SK-N-SH treated with all-trans-retinoic acid at 6 μM for 48 hours (cell line): Measurements from ENCODE around the gene OSBP.

Experiments used
- ATAC-seq: fragments of 200-7000 bp; cut with Tn5 transposase; 3 replicates; pipeline ENCODE4 v1.9.1; 2020; ENCODE audit warnings: mild to moderate bottlenecking, moderate library complexity
- ARNTL ChIP-seq: fragments of 450-650 bp; formaldehyde crosslinking; IDR thresholded peaks from 2 replicates; pipeline ENCODE4 v1.5.0; 2020; ENCODE audit warnings: low read depth, mild to moderate bottlenecking, moderate library complexity, borderline replicate concordance
- BACH2 ChIP-seq: fragments of 250-450 bp; sonication (Bioruptor Pico); IDR thresholded peaks from 2 replicates; pipeline ENCODE4 v1.9.0; 2021; ENCODE audit warnings: mild to moderate bottlenecking, borderline replicate concordance
- CSDC2 ChIP-seq: fragments of 250-450 bp; sonication (Bioruptor Pico); IDR thresholded peaks from 2 replicates; pipeline ENCODE4 v1.5.0; 2020; ENCODE audit warnings: mild to moderate bottlenecking, moderate library complexity
- CSRNP3 ChIP-seq: fragments of 250-450 bp; sonication (Bioruptor Pico); IDR thresholded peaks from 2 replicates; pipeline ENCODE4 v1.5.1; 2021; ENCODE audit warnings: mild to moderate bottlenecking, moderate library complexity
- ESRRG ChIP-seq: fragments of 250-450 bp; sonication (Bioruptor Pico); IDR thresholded peaks from 2 replicates; pipeline ENCODE4 v1.6.1; 2021; ENCODE audit warnings: mild to moderate bottlenecking
- GLIS3 ChIP-seq: fragments of 250-450 bp; sonication (Bioruptor Pico); IDR thresholded peaks from 2 replicates; pipeline ENCODE4 v1.5.0; 2020; ENCODE audit warnings: mild to moderate bottlenecking, moderate library complexity
- ISL1 ChIP-seq: fragments of 250-450 bp; sonication (Bioruptor Pico); IDR thresholded peaks from 2 replicates; pipeline ENCODE4 v2.1.2; 2022; ENCODE audit warnings: mild to moderate bottlenecking, moderate library complexity
- OSR1 ChIP-seq: fragments of 250-450 bp; sonication (Bioruptor Pico); IDR thresholded peaks from 2 replicates; pipeline ENCODE4 v1.8.0; 2022; ENCODE audit warnings: moderate library complexity, mild to moderate bottlenecking, inconsistent platforms
- PATZ1 ChIP-seq: fragments of 250-450 bp; sonication (Bioruptor Pico); IDR thresholded peaks from 2 replicates; pipeline ENCODE4 v1.8.0; 2020; ENCODE audit warnings: mild to moderate bottlenecking, moderate library complexity, borderline replicate concordance
- PPARA ChIP-seq: fragments of 250-450 bp; sonication (Bioruptor Pico); IDR thresholded peaks from 2 replicates; pipeline ENCODE4 v1.5.0; 2020; ENCODE audit warnings: mild to moderate bottlenecking, borderline replicate concordance
- RARB ChIP-seq: fragments of 250-450 bp; sonication (Bioruptor Pico); IDR thresholded peaks from 2 replicates; pipeline ENCODE4 v1.8.0; 2021; ENCODE audit warnings: mild to moderate bottlenecking, moderate library complexity
- SNAI2 ChIP-seq: fragments of 250-450 bp; sonication (Bioruptor Pico); IDR thresholded peaks from 2 replicates; pipeline ENCODE4 v1.5.0; 2020; ENCODE audit warnings: mild to moderate bottlenecking, moderate library complexity
- TCF4 ChIP-seq: fragments of 250-450 bp; sonication (Bioruptor Pico); IDR thresholded peaks from 2 replicates; pipeline ENCODE4 v1.8.0; 2021; ENCODE audit warnings: mild to moderate bottlenecking, moderate library complexity, borderline replicate concordance
- TOX ChIP-seq: fragments of 250-450 bp; sonication (Bioruptor Pico); IDR thresholded peaks from 2 replicates; pipeline ENCODE4 v1.8.0; 2021; ENCODE audit warnings: mild to moderate bottlenecking, moderate library complexity, borderline replicate concordance
- TSHZ2 ChIP-seq: fragments of 250-450 bp; sonication (Bioruptor Pico); IDR thresholded peaks from 2 replicates; pipeline ENCODE4 v1.5.0; 2020; ENCODE audit warnings: mild to moderate bottlenecking, moderate library complexity
- ZC3H10 ChIP-seq: fragments of 250-450 bp; sonication (Bioruptor Pico); IDR thresholded peaks from 2 replicates; pipeline ENCODE4 v1.5.1; 2021; ENCODE audit warnings: mild to moderate bottlenecking, moderate library complexity
- ZFP3 ChIP-seq: fragments of 250-450 bp; sonication (Bioruptor Pico); IDR thresholded peaks from 2 replicates; pipeline ENCODE4 v1.5.0; 2020; ENCODE audit warnings: mild to moderate bottlenecking, moderate library complexity
- ZFP30 ChIP-seq: fragments of 450-650 bp; formaldehyde crosslinking; IDR thresholded peaks from 2 replicates; pipeline ENCODE4 v1.5.0; 2022; ENCODE audit warnings: mild to moderate bottlenecking, moderate library complexity
- ZNF565 ChIP-seq: fragments of 450-650 bp; formaldehyde crosslinking; conservative IDR thresholded peaks from 2 replicates; pipeline ENCODE4 v1.5.0; 2020; ENCODE audit warnings: low read depth, mild to moderate bottlenecking, moderate library complexity
- ZNF70 ChIP-seq: fragments of 450-650 bp; formaldehyde crosslinking; IDR thresholded peaks from 2 replicates; pipeline ENCODE4 v1.5.0; 2020; ENCODE audit warnings: mild to moderate bottlenecking, moderate library complexity
- TF ChIP-seq, protein P1 (sequence below): fragments of 250-450 bp; sonication (Bioruptor Pico); IDR thresholded peaks from 2 replicates; pipeline ENCODE4 v1.8.0; 2021; ENCODE audit warnings: low read depth, mild to moderate bottlenecking, moderate library complexity, borderline replicate concordance
- TF ChIP-seq, protein P2 (sequence below): fragments of 250-450 bp; sonication (Bioruptor Pico); IDR thresholded peaks from 2 replicates; pipeline ENCODE4 v1.5.1; 2020; ENCODE audit warnings: low read depth, mild to moderate bottlenecking, moderate library complexity

Gene OSBP

DNA sequence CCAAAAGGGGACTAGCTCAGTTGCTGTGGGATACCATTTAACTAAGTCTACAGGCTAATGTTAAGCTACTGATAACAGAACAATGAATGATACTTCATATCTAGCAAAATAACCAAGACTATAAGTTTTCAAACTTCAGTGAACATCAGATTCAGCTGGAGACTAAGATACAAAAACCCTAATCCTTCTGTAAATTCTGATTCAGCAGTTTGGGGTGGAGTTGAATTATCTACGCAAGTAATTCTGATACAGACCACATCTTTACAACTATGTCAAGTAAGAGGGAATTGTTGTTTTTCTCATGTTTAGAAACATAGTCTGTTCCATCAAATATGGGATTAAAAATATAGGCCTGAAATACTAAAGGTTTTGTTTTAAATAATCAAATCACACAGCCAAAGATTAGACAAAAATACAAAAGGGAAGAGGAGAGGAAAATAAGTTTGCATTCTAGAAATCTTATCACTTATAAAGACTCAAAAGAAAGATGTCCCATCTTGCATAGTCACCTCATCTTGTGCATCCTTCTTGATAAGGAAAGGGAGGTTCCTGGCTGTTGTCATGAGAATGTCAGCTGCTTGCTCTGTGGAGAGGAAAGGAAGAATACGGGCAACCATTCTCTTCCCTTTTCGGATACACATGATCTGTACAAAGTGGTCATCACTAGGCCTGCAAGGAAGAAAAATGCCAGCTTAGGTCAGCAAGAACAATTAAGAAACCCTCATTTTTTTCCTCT is 31.8 kb upstream of the OSBP start:
- TF ChIP-seq ZNF565 (CRISPR knock-in tag): no peak
- TF ChIP-seq, protein P1, sequence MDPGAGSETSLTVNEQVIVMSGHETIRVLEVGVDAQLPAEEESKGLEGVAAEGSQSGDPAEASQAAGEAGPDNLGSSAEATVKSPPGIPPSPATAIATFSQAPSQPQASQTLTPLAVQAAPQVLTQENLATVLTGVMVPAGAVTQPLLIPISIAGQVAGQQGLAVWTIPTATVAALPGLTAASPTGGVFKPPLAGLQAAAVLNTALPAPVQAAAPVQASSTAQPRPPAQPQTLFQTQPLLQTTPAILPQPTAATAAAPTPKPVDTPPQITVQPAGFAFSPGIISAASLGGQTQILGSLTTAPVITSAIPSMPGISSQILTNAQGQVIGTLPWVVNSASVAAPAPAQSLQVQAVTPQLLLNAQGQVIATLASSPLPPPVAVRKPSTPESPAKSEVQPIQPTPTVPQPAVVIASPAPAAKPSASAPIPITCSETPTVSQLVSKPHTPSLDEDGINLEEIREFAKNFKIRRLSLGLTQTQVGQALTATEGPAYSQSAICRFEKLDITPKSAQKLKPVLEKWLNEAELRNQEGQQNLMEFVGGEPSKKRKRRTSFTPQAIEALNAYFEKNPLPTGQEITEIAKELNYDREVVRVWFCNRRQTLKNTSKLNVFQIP (CRISPR knock-in tag): no peak
- TF ChIP-seq, protein P2, sequence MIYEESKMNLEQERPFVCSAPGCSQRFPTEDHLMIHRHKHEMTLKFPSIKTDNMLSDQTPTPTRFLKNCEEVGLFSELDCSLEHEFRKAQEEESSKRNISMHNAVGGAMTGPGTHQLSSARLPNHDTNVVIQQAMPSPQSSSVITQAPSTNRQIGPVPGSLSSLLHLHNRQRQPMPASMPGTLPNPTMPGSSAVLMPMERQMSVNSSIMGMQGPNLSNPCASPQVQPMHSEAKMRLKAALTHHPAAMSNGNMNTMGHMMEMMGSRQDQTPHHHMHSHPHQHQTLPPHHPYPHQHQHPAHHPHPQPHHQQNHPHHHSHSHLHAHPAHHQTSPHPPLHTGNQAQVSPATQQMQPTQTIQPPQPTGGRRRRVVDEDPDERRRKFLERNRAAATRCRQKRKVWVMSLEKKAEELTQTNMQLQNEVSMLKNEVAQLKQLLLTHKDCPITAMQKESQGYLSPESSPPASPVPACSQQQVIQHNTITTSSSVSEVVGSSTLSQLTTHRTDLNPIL (CRISPR knock-in tag): no peak
- no peak for TF ChIP-seq BACH2
- TF ChIP-seq ESRRG: no peak
- TF ChIP-seq CSDC2 (CRISPR knock-in tag): no peak
- TF ChIP-seq PATZ1: no peak
- no peak for TF ChIP-seq CSRNP3 (CRISPR knock-in tag)
- TF ChIP-seq SNAI2 (CRISPR knock-in tag): no peak
- no peak for TF ChIP-seq ZFP3 (CRISPR knock-in tag)
- TF ChIP-seq RARB (CRISPR knock-in tag): no peak
- no peak for TF ChIP-seq ZC3H10 (CRISPR knock-in tag)
- TF ChIP-seq OSR1 (CRISPR knock-in tag): no peak
- no peak for TF ChIP-seq ISL1 (CRISPR knock-in tag)
- no peak for TF ChIP-seq ZFP30
- TF ChIP-seq TCF4 (CRISPR knock-in tag): no peak
- TF ChIP-seq ZNF70 (CRISPR knock-in tag): no peak
- no peak for TF ChIP-seq TSHZ2 (CRISPR knock-in tag)
- no peak for TF ChIP-seq ARNTL
- no peak for ATAC-seq

DNA sequence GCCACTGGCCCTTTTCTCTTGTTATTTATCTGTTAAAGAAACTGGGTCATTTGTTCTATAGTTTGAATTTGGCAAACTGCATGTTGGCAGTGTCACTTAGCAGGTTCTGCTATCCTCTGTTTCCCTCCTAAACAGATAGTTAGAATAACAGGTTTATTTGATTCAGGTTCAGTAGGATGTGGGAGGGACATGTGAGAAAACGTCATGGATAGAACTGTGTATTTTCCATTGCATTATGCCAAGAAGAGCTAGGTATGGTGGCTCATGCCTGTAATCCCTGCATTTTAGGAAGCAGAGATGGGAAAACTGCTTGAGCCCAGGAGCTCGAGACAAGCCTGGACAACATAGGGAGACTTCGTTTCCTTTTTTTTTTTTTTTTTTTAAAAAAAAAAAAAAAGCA is 29.0 kb upstream of the OSBP start:
- ATAC-seq: no peak
- TF ChIP-seq ISL1 (CRISPR knock-in tag) (no peak), ARNTL (no peak), TOX (CRISPR knock-in tag) (no peak), ZNF70 (CRISPR knock-in tag) (no peak), OSR1 (CRISPR knock-in tag) (no peak), ZNF565 (CRISPR knock-in tag) (no peak), CSDC2 (CRISPR knock-in tag) (no peak), ZFP3 (CRISPR knock-in tag) (no peak), ZC3H10 (CRISPR knock-in tag) (no peak), CSRNP3 (CRISPR knock-in tag) (no peak), TCF4 (CRISPR knock-in tag) (no peak), GLIS3 (CRISPR knock-in tag) (no peak), PPARA (CRISPR knock-in tag) (no peak), SNAI2 (CRISPR knock-in tag) (no peak), PATZ1 (no peak)
- TF ChIP-seq, protein P2 (CRISPR knock-in tag): no peak
- TF ChIP-seq, protein P1 (CRISPR knock-in tag): no peak
